NCI-H2171 (cell line): Measurements from ENCODE around the gene LYZL6.
A peak's percentile ranks its signal among the peaks of the same experiment; 100 is the strongest.

Source experiments
- DNase-seq: peaks from one replicate; lab custom pipeline; 2025; lab: John Stamatoyannopoulos, UW

Gene LYZL6, protein sequence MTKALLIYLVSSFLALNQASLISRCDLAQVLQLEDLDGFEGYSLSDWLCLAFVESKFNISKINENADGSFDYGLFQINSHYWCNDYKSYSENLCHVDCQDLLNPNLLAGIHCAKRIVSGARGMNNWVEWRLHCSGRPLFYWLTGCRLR

GRCh38 chr17:35943537-35943936 lies at the start of gene LYZL6:
LYZL6 (minus strand) TSS chr17:35943713; CDS start chr17:35939356, 4,357 bp downstream.
- no peak for DNase-seq

DNA sequence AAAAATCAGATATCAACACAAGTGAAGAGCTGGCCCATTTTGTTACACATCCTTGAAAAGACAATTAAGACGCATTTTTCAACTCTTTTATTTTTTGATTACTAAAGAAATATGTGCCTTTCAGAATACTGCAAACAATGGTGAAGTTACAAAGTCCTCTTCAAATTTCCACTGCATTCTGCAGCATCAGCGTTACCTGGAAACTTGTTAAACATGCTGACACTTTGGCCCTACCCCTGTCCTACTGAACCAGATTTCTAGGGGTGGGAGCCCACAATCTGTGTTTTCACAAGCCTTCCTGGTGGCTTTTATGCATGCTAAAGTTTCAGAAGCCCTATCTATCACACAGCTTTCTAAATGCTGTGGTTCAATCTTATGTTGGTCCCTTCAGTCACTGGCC lies 47.6 kb upstream of the LYZL6 start:
- no peak for DNase-seq

DNA sequence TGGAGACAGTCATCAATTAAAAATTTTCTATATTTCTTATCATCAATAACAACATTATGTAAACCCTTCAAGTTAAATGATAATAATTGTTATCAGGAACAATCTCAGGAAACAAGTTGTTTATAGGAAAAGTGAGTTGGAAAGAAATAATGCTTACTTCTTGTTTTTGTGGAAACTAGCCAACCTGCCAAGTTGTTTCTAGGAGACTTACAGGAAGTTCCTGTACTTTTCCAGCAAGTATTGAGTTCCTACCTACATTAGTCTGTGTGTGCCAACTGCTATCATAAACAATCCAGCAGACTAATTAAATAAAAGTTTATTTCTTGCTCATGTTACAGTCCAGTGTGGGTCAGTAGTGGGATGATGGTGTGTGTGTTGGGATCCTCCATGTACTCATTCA lies 44.7 kb upstream of the LYZL6 start:
- DNase-seq, result no peak

DNA sequence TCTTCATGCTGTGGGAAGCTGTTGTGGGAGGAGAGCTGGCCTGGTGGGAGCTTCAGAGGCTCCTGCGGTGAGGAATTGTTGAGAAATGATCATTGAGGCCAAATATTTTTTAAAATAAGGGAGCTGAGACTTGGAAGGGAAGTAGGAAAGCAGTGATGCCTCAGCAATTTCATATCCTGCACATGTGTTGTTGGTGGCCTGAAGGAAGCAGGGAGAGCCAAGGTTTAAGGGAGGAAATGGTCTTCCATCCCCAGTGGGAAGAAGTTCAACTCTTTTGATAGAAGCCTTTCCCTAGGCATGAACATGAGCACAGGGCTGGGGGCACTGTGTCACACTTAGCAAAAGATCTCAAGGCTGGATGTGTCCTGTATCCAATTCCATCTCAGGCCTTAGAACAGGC lies 43.1 kb upstream of the LYZL6 start, which contains the start of gene CCL14:
TSS of gene CCL14 (minus strand) at position 87 of the 400 bp plus-strand sequence. CDS start at position 7, 80 bp downstream.
- no peak for DNase-seq

DNA sequence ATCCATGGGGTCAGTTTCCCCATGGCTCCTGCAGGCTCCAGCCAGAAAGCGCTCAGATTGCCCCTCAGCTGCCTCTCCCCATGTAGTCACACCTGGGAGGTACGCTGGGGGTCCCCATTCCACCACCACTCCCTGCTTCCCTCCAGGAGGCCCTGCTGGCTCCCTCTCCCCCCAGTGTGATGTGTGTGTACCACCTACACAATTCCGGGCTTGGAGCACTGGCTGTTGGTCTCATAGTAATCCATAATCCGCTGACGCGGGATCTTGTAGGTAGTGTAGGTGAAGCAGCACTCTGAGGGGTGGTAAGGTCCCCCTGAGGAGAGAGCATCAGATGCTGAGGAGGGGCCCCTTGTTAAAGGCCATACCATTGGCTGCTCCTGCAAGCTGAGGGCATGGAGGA lies 40.6 kb upstream of the LYZL6 start:
- no peak for DNase-seq

DNA sequence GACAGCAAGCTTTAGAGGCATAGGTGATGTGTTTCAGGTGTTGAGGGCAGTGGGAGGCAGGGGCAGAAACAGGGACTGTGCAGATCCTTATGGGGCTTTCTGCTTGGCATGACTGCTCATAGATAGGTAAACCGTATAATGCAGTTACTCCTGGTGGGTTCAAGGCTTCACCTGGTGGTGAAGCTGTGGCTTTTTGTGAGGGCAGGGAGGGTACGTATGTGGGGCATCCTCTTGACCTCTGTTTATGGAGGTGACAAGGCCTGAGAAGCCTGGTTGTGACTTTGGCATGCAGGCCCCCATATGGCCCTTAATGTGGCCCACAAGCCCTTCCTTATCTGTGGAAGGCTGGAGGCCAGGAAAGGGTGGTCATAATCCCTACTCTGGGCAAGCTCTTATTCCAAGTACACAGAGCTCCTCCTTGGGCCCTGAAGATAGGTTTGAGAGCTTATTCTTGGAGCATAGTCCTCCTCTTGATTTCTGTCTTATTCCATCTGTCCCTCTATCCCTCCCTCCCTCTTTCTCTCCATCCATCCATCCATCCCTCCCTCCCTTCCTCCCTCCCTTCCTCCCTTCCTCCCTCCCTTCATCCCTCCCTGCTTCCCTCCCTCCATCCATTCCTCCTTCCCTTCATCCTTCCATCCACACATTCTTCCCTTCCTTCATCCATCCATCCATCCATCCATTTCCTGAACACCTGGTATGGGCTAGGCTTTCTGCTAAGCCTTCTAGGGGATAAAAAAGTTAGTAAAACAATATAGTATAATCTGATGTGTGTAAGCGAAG lies 39.1 kb upstream of the LYZL6 start:
- no peak for DNase-seq

DNA sequence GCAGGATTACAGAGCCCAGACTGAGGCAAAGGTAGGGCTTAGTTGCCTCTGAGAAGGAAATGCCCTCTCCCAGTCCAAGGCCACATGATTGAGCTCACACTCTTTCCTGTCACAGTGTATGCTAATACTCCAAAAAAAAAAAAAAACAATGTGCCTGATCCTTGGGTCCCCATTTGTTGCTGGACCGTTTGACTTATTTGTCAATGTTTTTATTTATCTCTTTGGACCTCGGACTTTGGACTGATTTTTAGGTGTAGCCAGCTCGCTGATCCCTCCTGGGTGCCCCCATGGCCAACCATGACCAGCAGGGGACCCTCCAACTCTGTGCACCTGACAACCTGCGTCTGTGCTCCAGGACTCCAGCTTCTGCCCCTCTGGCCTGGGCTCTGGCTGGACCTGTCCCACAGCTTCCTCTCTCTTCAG lies 38.4 kb upstream of the LYZL6 start:
- DNase-seq, result no peak

GRCh38 chr17:35981246-35981645 lies 37.7 kb upstream of the LYZL6 start, which contains the start of gene CCL16:
CCL16 (minus strand) TSS chr17:35981497; CDS start chr17:35981420, 77 bp downstream.
- no peak for DNase-seq

GRCh38 chr17:35978346-35978745 lies 34.8 kb upstream of the LYZL6 start:
- DNase-seq, result no peak

GRCh38 chr17:35977509-35977908 lies 34.0 kb upstream of the LYZL6 start:
- DNase-seq, result no peak

GRCh38 chr17:35973333-35974260 lies 30.1 kb upstream of the LYZL6 start:
- no peak for DNase-seq

- DNase-seq, result no peak
Measured at GRCh38 chr17:35972945-35973332, 29.4 kb upstream of the LYZL6 start.

GRCh38 chr17:35972535-35972934 lies 29.0 kb upstream of the LYZL6 start:
- no peak for DNase-seq

GRCh38 chr17:35972066-35972465 lies 28.6 kb upstream of the LYZL6 start:
- DNase-seq, result no peak

- DNase-seq, result peak; percentile 61
Measured at GRCh38 chr17:35969558-35970380, 26.3 kb upstream of the LYZL6 start.

DNA sequence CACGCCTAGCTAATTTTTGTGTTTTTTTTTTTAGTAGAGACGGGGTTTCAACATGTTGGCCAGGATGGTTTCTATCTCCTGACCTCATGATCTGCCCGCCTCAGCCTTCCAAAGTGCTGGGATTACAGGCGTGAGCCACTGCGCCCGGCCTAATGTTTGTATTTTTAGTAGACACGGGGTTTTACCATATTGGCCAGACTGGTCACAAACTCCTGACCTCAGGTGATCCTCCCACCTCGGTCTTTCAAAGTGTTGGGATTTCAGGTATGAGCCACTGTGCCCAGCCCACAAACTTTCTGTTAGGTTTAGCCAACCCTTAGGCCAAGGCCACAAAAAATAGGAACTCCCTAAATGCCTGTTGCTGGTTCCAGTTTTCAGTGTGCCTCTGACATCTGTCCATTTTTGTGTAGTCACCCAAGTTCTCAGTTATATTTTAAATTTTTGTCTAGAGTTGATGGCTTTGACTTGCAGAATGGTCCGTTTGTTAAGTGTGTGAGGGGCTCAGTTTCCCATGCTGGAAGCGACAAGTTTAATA lies 25.1 kb upstream of the LYZL6 start:
- DNase-seq, result no peak

- no peak for DNase-seq
Measured at GRCh38 chr17:35965272-35965671, 21.8 kb upstream of the LYZL6 start.

DNA sequence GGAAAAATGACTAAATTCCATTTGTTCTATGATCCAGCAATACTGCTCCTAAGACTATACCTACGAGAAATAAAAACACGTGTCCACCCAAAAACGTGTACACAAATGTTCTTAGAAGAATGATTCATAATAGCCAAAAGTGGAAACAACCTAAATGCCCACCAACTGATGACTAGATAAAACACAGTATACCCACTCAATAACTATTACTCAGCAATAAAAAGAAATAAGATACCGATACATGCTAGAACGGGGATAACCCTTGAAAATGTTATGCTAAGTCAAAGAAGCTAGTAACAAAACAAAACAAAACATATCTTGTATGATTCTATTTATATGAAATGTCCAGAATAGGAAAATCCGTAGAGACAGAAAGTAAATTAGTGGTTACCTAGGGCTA lies 20.1 kb upstream of the LYZL6 start:
- DNase-seq, result no peak

DNA sequence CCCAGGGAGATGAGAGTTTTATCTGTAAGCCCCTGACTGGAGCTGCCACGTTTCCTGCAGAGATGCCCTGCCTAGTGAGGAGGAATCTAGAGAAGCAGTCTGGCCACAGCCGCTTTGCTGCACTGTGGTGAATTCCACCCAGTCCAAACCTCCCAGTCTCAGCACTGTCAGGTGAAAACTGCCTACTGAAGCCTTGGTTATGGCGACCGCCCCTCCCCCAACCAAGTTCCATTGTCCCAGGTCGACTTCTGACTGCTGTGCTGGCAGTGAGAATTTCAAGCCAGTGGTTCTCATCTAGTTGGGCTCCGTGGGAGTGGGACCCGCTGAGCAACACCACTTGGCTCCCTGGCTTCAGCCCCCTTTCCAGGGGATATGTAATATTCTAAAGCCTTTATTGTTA lies 10.2 kb upstream of the LYZL6 start:
- no peak for DNase-seq

- DNase-seq, result no peak
Measured at GRCh38 chr17:35949401-35949800, 5.9 kb upstream of the LYZL6 start.

DNA sequence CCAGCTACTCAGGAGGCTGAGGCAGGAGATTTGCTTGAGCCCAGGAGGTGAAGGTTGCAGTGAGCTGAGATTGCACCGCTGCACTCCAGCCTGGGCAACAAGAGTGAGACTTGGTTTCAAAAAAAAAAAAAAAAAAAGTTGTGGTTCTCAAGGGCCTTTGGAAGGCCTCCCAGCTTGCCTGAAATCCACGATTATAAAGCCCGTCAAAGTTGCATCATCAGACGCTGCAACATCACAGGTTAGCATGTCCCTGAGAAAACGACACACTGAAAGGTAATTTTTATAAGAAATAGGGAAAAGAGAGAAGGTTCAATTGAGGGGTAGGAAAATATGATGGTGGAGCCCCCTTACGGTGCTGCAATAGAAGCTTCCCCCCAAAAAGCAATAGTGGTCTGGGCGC lies 4.6 kb upstream of the LYZL6 start:
- DNase-seq, result no peak
